A673 (cell line): ENCODE results near the gene MICAL3.

ENCODE experiments used
- EZH2 ChIP-seq: fragments of 200-600 bp; sonication (generic); IDR thresholded peaks from 2 replicates; pipeline ENCODE4 v1.6.1; 2017; ENCODE audit warnings: borderline replicate concordance, low read depth, mild to moderate bottlenecking, mixed read lengths, antibody characterized with exemption, low read length; ENCODE audit not compliant: poor library complexity, severe bottlenecking
- TF ChIP-seq, protein P1 (sequence below): fragments of 300-800, 200-600 bp; sonication (generic); conservative IDR thresholded peaks from 2 replicates; pipeline ENCODE4 v1.5.1; 2017; ENCODE audit warnings: low read depth, mild to moderate bottlenecking, antibody characterized with exemption, low read length, moderate library complexity, mixed read lengths

GRCh38 chr22:17918840-17919239, 105.5 kb downstream of the MICAL3 start:
- TF ChIP-seq EZH2, result no peak
- TF ChIP-seq, protein P1, sequence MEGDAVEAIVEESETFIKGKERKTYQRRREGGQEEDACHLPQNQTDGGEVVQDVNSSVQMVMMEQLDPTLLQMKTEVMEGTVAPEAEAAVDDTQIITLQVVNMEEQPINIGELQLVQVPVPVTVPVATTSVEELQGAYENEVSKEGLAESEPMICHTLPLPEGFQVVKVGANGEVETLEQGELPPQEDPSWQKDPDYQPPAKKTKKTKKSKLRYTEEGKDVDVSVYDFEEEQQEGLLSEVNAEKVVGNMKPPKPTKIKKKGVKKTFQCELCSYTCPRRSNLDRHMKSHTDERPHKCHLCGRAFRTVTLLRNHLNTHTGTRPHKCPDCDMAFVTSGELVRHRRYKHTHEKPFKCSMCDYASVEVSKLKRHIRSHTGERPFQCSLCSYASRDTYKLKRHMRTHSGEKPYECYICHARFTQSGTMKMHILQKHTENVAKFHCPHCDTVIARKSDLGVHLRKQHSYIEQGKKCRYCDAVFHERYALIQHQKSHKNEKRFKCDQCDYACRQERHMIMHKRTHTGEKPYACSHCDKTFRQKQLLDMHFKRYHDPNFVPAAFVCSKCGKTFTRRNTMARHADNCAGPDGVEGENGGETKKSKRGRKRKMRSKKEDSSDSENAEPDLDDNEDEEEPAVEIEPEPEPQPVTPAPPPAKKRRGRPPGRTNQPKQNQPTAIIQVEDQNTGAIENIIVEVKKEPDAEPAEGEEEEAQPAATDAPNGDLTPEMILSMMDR, result no peak
